HuH-7.5 (cell line): Measurements from ENCODE around the gene HS1BP3.

Experiments used
- DNase-seq: peaks from one replicate; pipeline ENCODE4 v3.0.0; 2011; ENCODE audit warnings: low spot score

The HS1BP3 gene

DNA sequence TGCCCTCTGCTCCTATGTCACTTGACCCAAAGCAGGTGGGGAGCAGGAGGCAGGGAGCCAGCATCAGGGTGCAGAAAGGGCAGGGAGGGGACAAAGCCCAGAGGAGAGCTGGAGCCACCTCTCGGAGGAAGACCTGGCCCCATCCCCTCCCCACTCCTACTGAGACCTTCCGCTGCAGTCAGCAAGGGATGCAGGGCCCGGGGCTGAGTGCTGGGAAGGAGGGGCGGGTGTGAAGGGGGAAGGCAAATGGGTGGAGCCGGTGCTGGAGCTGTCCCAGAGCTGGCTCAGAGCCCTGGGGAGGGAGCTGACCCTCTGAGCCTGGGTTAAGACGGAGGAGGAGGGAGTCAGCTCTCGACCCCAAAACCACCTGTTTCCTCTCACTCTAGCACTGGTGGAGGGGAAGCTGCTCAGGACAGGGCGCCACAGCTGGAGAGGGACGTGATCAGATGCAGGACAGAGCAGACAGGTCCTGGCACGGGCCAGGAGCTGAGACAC, 33.8 kb downstream of the HS1BP3 start:
- DNase-seq = no peak

DNA sequence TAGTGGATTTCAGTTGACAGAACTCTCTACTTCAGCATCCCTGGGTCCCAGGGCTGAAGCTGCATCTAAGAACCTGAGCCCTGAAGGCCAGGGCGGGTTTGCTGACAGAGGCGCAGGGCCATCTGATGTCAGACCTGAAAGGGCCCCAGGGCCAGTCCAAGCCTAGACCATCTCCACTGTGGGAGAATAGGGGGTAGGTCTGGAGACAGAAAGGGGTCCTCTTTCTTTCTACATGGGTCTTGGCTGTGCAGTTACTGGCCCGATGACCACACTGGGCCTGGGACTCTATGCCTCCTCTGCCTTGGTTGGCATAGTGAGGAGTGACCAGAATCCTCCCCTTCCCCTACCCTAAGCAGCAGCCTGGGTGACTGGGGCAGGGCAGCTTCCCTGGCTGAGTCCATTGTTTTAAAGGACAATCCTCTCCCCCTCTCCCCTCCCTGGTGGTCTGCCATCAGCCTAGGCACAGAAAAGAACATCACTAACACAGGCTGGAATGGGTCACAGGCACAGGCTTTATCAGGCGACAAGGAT, 34.5 kb downstream of the HS1BP3 start:
- DNase-seq = no peak

DNA sequence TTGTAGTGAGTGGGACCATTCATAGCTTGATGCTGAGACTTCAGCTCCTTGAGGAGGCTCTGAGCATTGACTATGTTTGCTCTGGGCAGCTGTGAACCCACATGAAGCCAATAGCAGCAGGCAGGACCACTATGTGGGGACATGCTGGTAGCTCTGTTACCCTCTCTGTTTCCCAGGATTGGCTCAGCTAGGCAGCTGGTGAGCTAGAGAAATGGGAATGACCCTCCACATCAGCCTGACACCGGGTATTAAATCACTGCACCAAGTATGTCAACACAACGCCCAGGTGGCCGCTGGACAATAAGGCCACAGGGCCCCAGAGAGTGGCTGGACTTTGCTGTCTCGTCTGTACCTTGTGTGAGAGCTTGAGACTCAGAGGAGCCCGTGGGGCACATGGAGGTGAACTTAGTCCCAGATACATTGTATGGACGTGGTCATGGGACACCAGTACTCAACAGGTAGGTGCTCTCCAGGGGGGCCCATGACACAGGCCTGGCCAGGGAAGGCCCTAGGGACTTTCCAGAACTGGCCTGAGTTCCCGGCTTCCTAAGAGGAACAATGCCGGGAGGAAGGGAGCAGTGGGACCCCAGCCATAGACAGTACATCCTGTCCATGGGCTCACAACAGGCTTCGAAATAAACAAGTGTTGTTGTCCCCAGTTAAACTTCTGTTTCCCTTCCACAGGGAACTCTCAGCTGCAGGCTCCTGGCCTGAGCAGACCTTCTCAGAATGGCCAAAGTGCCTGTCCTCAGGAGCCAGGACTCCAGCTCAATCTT, 35.2 kb downstream of the HS1BP3 start:
- DNase-seq = no peak

DNA sequence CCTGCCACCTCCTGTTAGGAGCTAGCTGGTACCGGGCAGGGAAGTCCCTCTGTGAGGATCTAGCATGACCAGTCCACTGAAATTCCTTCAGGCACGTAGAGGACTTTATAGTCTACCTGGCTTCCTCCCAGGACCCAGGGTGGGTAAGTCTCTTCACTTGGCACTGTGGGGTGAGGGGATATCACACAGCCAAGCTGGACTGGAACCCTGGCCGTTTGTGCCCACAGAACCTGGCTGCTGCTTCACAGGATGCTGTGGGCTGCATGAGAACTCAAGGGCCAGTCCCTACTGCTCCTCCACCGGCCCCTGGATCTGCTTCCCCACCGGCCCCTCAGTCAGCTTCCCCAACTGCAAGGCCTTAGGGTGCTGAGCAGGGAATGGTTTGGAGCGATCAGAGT, 35.8 kb downstream of the HS1BP3 start:
- no peak for DNase-seq

DNA sequence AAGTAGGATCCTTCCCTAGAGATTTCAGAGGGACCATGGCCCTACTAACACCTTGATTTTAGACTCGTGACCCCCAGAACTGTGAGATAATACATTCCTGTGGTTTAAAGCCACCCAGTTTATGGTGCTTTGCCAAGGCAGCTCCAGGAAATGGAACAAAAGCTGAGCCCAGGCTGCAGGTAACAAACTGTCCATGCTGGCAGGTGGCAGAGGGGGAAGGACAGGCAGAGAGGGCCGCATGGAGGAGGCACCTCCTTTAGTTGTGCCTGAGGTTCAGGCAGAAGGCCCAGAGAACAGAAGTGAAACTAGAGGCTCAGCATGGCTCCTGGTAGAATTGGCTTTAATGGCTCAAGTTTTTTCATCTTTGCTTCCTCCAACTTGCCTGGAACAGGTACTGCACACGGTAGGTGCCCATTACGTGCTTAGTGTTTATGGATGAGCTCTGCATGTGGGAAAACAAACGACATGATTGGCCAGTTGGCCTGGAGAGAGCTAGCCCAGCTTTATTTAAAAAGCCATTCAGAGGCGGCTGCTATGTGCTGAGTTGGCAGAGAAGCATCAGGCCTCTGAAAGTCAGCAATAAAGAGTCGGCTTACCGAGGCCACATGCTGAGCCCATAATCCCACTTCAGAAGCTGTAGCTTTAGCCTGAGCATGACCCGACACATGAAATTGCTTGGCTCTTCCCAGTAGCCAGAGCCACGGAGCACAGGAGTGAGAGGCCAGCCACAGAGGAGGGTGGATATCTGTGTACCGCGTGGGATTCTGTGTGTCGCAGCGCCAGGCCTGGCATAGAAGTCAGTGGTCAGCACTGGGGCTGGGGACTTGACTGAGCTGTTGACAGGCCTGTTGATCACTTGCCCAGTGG, 36.5 kb downstream of the HS1BP3 start:
- DNase-seq = no peak

DNA sequence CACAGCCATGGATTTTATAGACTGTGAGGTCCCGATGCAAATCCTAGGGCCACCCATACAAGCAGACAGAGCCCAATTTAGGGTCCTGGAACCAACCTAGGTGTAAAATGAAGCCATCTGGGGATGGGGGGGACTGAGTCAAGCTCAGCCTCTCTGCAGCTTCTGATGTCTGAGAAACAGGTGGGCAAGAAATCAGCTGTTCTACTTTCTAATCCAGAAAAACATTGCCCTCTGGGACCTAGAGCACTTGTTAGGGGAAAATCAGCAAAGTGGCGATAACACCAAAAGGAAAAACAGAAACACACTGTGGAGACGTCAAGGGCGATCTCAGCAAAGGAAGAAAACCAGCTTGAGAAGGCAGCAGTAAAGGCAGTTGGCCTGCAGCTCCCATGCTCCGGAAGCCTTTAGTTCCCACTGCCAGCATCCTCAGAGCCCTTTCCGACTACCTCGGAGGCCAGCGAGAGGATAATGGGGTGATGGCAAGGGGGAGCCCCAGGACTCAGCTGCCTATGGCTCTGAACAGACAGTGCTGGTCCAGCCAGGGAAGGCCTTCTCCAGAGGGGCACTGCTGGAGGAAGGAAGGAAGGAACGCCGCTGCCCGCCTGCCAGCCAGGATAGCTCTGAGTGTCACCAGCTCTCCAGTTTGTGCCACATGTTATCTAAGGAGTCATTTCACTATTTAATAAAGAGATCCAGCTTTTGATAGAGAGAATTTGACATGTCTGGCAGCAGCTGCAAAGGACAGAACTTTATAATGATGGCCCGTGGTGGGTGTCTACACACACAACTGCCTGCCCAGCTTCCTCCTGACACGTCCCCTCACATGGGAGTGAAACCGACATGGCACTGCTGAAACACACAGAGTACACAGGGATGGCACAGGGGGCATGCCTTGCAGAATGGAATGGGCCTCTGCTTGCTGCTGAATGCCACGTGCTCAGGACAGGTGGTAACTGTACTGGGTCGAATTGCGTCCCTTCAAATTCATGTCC, 37.7 kb downstream of the HS1BP3 start:
- DNase-seq = no peak

DNA sequence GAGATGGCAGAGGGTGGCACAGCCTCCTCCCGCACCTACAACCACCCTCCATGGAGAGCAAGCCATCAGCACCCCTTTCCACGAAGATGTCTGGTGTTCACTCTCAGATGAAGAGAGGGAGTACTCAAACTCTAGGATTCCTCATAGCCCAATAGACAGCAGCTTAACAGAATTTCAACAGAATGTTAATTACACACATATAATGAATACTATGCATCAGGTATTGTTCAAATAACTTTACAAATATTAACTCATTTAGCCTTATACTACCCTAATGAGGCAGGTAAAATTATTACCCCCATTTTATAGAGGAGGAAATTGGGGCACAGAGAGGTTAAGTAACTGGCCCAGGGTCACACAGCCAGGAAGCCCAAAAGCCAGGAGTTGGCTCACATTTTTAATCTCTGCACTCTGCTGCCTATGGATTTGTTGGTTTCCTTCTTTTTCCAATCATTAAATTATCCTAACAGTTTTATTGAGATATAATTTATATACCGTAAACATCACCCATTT, 39.0 kb downstream of the HS1BP3 start:
- no peak for DNase-seq

DNA sequence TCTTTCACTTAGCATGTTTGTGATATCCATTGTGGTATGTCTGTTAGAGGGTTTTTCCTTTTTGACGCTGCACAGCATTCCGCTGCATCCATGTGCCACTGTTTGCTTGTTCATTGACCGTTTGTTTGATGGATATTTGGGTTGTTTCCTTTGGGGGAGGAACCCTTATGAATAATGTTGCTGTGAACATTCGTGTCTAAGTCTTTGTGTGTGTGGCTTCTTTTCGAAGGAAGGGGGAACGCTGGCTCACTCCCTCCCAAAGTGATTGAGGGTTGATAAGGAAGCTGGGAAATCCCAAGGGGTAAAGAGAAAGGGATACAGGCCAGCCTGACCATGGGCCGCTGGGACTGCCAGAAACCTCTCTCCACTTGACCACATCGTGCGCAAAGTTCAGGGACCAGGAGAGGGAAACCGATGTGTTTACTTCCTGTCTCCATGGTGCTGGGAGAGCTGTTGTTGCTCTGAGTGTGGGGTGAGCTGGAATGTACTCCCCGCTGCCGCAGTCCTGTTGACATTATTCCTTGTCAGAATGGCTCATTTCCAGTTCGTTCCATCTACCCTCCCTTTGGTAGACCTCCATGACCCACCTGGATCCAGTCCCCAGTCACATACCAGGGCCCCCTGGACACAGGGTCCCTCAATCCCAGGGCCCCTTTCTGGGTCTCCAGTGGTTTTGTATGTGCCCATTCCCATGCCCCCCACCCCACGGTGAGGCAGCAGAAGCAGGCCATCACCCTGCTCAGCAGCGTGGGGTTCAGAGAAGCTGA, 39.6 kb downstream of the HS1BP3 start:
- no peak for DNase-seq

DNA sequence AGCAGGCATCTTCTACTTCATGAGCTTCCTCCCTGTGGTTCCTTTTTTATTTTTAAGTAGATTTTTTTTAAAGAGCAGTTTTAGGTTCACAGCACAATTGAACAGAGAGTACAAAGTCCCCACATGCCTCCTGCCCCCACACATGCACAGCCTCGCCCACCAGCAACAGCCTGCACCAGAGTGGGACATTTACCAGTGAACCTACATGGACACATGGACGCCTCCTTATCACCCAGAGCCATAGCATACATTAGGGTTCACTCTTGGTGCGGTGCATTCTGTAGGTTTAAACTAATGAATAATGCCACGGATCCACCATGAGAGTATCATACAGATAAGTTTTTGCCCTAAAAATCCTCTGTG, 40.9 kb downstream of the HS1BP3 start:
- DNase-seq = no peak

DNA sequence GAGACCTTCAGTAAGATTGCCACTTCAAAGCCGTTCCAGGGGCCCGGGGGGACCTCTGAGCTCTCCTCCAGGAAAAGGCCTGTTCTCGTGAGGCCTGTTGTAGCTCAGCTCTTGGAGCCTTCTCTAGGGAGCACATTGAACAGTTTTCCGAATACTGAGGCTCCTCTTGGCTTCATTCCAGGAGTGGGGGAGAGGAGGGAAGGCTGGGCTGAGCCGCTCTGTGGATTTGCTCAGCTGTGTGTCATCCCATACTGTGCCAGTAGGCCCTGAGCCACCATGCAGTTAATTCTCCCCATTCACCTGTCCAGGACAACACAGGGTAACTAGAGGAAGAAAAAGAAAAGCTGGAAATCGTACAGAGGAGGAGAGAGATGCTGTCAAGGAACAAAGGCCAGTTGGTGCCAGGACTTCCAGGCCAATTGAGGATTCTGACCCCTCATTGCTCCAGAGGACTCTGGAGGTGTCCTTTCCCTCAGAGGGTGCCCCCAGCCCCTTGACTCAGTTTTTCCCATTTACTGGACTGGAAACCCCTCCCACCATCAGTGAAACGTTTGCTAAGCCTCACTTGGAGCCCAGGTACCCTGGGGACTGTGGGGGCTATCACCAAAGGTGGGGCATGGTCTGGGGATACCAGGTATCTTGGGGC, 41.4 kb downstream of the HS1BP3 start:
- no peak for DNase-seq

DNA sequence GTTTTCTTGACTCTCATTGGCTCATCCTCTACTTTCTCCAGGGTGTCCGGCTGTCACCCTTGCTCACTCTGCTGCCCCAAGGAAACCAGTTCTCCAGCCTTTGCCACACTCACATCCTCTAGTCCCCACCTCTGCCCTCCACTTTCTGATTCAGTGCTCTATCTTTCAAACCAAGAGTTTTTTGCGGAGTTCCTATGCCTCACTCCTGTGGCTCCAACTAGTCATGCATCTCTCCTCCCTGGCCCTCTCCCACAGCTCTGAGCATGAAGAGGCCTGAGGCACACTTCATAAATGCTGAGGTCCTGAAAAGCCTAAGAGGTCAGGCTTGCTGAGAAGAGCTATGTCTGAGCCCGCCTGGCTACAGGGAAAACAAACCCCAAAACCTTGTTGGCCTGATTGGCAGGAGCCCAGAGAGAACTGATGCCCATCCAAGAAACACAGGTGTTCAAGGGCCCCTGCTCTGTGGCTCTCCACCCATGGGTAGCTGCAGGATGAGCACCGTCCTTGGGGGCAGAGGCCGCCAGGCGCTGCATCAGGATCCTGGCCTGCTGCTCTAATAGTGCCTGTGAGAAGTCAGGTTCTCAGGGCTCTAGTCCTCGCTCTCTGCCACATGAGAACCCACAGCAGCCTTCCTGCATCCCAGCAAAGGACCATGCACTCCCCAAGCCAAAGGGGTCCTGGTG, 42.1 kb downstream of the HS1BP3 start:
- DNase-seq = no peak

DNA sequence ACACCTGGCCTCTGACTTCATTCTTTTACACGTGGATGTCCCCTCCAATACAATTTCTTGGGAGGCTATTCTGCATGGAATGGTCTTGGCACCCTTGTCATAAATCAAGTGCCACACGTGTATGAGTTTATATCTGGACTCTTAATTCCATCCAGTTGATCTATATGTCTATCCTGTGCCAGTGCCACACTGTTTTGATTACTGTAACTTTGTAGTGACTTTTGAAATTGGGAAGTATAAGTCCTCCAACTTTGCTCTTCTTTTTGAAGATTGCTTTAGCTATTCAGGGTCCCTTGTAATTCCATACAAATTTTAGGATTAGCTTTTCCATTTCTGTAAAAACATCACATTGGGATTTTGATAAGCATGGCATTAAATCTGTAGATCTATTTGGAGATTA, 43.5 kb downstream of the HS1BP3 start:
- no peak for DNase-seq

DNA sequence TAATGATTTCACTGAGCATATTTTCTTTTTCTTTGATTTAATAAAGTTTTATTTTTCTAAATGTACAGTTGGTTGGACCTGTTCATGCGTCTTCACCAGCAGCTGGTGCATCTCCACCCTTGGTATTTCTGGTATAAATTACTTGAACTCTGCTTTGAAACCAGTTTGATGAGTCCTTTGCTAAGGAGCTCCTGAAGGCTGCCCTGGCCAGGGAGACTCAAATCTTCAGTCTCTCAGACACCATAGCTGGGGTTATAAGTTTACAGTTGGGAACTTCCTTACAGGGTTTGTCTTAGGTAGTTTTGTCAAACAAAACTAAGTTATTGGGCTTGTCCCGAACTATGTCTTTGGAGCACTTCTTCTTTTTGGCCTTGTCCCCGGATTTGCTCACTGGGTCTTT, 44.7 kb downstream of the HS1BP3 start:
- DNase-seq = no peak

DNA sequence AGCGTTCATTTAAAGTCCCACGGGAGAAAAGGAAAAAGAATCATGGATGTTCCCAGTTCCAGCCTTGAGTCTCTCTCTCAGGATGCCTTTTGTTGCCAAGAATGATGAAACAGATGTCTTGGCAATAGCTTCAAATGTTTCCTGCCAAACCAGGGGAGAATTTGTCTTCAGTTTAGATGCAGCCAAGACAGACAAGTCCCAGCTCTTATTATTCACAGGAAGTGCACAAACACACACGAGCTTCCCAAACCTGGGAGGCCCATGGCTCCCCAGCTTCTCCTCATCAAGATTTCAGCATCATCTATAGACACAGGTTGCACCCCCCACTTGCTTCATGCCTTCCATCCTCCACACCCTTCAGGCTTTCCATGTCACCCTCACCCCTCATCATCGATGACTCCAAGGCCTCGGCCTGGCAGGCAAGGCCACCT, 45.9 kb downstream of the HS1BP3 start:
- no peak for DNase-seq

DNA sequence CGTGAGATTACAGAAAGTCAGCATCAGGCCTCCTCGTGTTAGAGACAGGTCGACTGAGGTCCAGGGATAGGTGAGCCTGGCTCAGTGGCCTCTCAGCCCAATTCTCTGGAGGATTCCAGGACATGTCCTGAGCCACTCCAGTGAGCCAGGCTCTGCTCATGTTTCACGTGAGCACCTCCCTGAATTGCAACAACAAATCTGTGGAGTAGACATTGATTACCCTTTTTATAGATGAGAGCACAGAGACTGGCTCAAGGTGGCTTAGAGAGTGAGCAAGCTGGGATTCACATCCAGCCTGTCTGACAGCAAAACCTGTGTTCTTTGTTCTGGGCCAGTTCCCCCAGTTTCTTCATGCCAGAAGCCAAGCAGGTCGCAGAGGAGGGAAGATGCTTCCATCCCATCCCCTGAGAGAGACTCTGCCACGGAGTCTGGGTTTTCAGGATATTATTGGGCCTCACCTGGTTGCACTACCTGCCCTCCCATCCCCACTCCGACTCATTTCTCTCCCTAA, 46.4 kb downstream of the HS1BP3 start:
- no peak for DNase-seq

DNA sequence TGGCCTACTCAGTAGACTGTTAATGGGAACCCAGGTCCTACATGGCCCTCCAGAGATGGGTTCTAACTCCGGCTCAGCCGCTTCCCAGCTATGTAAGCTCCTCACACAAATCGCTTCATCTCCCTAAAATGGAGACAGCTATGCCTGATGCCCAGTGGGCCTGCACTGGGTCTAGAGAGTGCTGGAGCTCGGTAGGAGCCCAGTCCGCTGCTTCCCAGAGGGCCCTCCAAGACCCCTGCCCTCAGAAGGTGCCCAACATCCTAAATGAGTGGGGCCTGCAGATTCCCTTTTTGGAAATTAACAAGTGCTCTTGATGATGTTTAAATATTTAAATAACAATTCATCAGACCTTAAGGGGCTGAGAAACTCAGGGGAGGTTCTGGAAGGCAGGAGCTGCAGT, 47.1 kb downstream of the HS1BP3 start:
- DNase-seq = no peak

DNA sequence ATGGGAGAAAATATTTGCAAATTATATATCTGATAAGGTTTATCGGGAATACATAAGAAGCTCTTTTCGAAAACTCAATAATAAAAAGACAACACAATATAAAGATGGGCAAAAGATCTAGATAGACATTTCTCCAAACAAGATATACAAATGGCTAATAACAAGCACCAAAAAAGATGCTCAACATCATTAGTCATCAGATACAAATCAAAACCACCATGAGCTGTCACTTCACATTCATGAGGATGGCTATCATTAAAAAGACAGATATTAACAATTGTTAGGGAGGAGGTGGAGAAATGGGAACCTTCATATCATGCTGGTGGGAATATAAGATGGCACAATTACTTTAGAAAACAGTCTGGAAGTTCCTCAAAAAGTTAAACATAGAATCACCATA, 48.1 kb downstream of the HS1BP3 start:
- DNase-seq = no peak

DNA sequence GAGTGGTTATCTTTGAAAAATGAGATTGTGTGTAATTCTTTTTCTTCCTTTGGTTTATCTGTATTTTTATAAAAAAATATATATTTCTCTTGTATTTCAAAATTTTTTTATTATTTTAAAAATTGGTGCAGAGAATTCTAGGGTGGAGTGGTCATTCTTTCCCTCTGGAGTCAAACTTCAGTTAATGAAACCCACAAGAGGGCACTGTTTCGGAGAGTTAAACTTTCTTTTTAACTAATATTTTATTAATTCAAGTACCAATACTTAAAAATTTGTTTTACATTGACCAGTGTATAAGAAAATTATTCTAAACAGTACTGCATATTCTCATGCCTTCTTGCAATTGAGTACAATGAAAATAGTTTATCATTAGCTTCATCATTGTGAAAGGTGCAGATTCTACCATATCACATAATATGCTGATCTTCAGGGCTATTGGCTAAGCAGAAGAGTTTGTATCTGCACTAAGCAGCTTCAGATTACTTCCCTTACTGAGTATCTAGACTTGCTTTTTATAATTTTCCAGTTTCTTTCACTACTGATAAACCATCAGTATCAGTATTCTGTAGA, 50.1 kb downstream of the HS1BP3 start:
- no peak for DNase-seq

DNA sequence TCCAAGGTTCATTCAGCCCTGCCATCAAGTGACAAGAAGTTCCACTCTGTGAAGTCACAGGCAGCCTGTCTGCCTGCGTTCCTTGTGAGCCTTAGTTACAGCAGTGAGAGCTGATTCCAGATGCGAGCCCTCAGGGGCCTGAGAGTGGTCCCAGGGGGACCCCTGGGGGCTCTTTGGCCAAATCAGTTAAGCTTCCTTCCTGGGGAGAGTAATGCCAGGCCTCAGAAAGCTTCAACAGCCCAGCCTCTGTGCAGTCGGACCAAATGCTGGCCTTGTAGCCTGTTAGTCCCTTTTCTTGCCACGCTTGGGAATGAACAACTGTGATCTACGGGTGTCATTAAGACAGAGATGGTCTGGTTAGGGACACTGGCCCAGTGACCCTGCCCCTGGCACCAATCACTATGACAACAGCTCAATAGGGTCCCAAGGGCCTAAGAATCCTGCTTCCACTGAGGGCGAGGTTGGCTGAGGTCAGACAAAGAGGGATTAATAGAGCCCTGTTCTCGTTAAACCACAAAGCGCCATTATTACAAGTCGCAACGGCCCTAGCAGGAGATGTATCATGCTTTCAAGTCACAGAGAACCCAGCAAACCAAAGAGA, 50.9 kb downstream of the HS1BP3 start:
- no peak for DNase-seq
